Amniotic epithelial cell (primary cell): ENCODE data around the gene ARL16.

Source experiments
- DNase-seq: peaks from one replicate; pipeline ENCODE4 v3.0.0-alpha.2; 2010; ENCODE audit warnings: low read depth

The ARL16 gene

GRCh38 chr17:81666342-81667191 lies 17.0 kb downstream of the ARL16 start, which contains the start of the genes CCDC137 and OXLD1:
CCDC137 (plus strand) TSS chr17:81666737; CDS start chr17:81666767, 30 bp downstream.
OXLD1 (minus strand) TSS chr17:81666605; CDS start chr17:81666577, 28 bp downstream.
- DNase-seq, result peak; percentile 95

- no peak for DNase-seq
Measured at GRCh38 chr17:81666092-81666341, 17.6 kb downstream of the ARL16 start.

GRCh38 chr17:81665205-81666091 lies 18.1 kb downstream of the ARL16 start:
- DNase-seq, result peak; percentile 21

GRCh38 chr17:81664051-81664470 lies 19.5 kb downstream of the ARL16 start:
- DNase-seq, result no peak

- no peak for DNase-seq
Measured at GRCh38 chr17:81662002-81662401, 21.6 kb downstream of the ARL16 start.

GRCh38 chr17:81660441-81660840 lies 23.2 kb downstream of the ARL16 start:
- no peak for DNase-seq

GRCh38 chr17:81659038-81659437 lies 24.6 kb downstream of the ARL16 start:
- DNase-seq, result no peak

- DNase-seq, result no peak
Measured at GRCh38 chr17:81656835-81657234, 26.8 kb downstream of the ARL16 start.

- no peak for DNase-seq
Measured at GRCh38 chr17:81656118-81656743, 27.4 kb downstream of the ARL16 start, which contains the start of gene PDE6G. PDE6G (minus strand) TSS chr17:81656542; CDS start chr17:81653305, 3,237 bp downstream.

- DNase-seq, result no peak
Measured at GRCh38 chr17:81655378-81656117, 28.0 kb downstream of the ARL16 start.

GRCh38 chr17:81652906-81653771 lies 30.5 kb downstream of the ARL16 start:
- no peak for DNase-seq

GRCh38 chr17:81651692-81652091 lies 31.9 kb downstream of the ARL16 start:
- DNase-seq, result peak; percentile 90

- no peak for DNase-seq
Measured at GRCh38 chr17:81650951-81651350, 32.6 kb downstream of the ARL16 start.

- no peak for DNase-seq
Measured at GRCh38 chr17:81648707-81649085, 34.9 kb downstream of the ARL16 start.

- no peak for DNase-seq
Measured at GRCh38 chr17:81648013-81648706, 35.4 kb downstream of the ARL16 start.

GRCh38 chr17:81647640-81648012 lies 36.0 kb downstream of the ARL16 start:
- DNase-seq, result no peak

GRCh38 chr17:81646869-81647600 lies 36.6 kb downstream of the ARL16 start:
- no peak for DNase-seq

GRCh38 chr17:81644976-81645952 lies 38.3 kb downstream of the ARL16 start:
- DNase-seq, result no peak
